Progenitor cell of endocrine pancreas (in vitro differentiated cells): Measurements from ENCODE around the gene TEKT2. TPM values are rescaled to one million over a fixed set of nuclear protein-coding genes. Genes with fewer than 3 reads are reported as not detected.

Experiments used
- DNase-seq: peaks from one replicate; pipeline ENCODE4 v3.0.0; 2021; ENCODE audit warnings: low spot score; ENCODE audit not compliant: unreplicated experiment
- H3K27ac Mint-ChIP-seq: 2 replicates; pipeline ENCODE4 v1.8.0; 2021; ENCODE audit warnings: mild to moderate bottlenecking, moderate library complexity, mixed read lengths
- H3K27me3 Mint-ChIP-seq: 2 replicates; pipeline ENCODE4 v1.8.0; 2021; ENCODE audit warnings: mixed read lengths
- H3K36me3 Mint-ChIP-seq: 2 replicates; pipeline ENCODE4 v1.8.0; 2022; ENCODE audit warnings: mixed read lengths; ENCODE audit not compliant: insufficient read depth
- H3K4me1 Mint-ChIP-seq: 2 replicates; pipeline ENCODE4 v1.8.0; 2021; ENCODE audit warnings: low read depth, mixed read lengths
- H3K4me3 Mint-ChIP-seq: 2 replicates; pipeline ENCODE4 v1.8.0; 2021; ENCODE audit warnings: low read depth, mild to moderate bottlenecking, moderate library complexity, mixed read lengths
- H3K9me3 Mint-ChIP-seq: 2 replicates; pipeline ENCODE4 v1.8.0; 2021; ENCODE audit warnings: low read depth, mixed read lengths
- CTCF ChIP-seq: fragments of 200-600 bp; sonication (generic); IDR thresholded peaks from one replicate; pipeline ENCODE4 v1.5.0; 2021; ENCODE audit warnings: antibody characterized with exemption, mild to moderate bottlenecking; ENCODE audit not compliant: unreplicated experiment
- total RNA-seq: library from RNA; stranded (reverse); gene quantifications from 2 replicates; pipeline ENCODE4 v1.2.1, GENCODE V29; 2021

TEKT2 gene
- total RNA-seq, 1 donor from 2014 or later: 20.2 TPM

- no peaks in the 10 kb centered on the region for H3K27me3 Mint-ChIP-seq
- H3K4me1 Mint-ChIP-seq: peaks cover 10% of the 10 kb centered on the region
- no peaks in the 10 kb centered on the region for H3K9me3 Mint-ChIP-seq
- no peak for TF ChIP-seq CTCF
- H3K4me3 Mint-ChIP-seq: no peak overlapping the region
- H3K27ac Mint-ChIP-seq: no peak overlapping the region
- DNase-seq: no peak
- H3K36me3 Mint-ChIP-seq: peaks cover 1% of the 10 kb centered on the region
These were observed 9.3 kb downstream of the TEKT2 start for GRCh38 chr1:36093226-36093625.

GRCh38 chr1:36093929-36094328 lies 10.0 kb downstream of the TEKT2 start:
- H3K36me3 Mint-ChIP-seq: peaks cover 1% of the 10 kb centered on the region
- H3K27me3 Mint-ChIP-seq: no peaks in the 10 kb centered on the region
- H3K9me3 Mint-ChIP-seq: no peaks in the 10 kb centered on the region
- TF ChIP-seq CTCF: no peak
- no peak overlapping the region for H3K4me3 Mint-ChIP-seq
- H3K4me1 Mint-ChIP-seq: peaks cover 10% of the 10 kb centered on the region
- no peak overlapping the region for H3K27ac Mint-ChIP-seq
- DNase-seq: no peak

- Mint-ChIP-seq H3K27ac (no peak overlapping the region), H3K4me3 (no peak overlapping the region), H3K27me3 (no peaks in the 10 kb centered on the region), H3K36me3 (peaks cover 1% of the 10 kb centered on the region), H3K4me1 (peaks cover 4% of the 10 kb centered on the region), H3K9me3 (no peaks in the 10 kb centered on the region)
- TF ChIP-seq CTCF: no peak
- DNase-seq: no peak
These were observed 10.7 kb downstream of the TEKT2 start for GRCh38 chr1:36094621-36095061.

- Mint-ChIP-seq H3K4me3 (no peak overlapping the region), H3K27ac (no peak overlapping the region), H3K27me3 (no peaks in the 10 kb centered on the region), H3K9me3 (no peaks in the 10 kb centered on the region), H3K4me1 (no peaks in the 10 kb centered on the region), H3K36me3 (peaks cover 1% of the 10 kb centered on the region)
- TF ChIP-seq CTCF: no peak
- no peak for DNase-seq
These were observed 12.0 kb downstream of the TEKT2 start for GRCh38 chr1:36095760-36096405.

GRCh38 chr1:36096500-36097432 lies 12.9 kb downstream of the TEKT2 start:
- no peak for DNase-seq
- peaks cover 1% of the 10 kb centered on the region for H3K36me3 Mint-ChIP-seq
- no peaks in the 10 kb centered on the region for H3K27me3 Mint-ChIP-seq
- no peak overlapping the region for H3K4me3 Mint-ChIP-seq
- peak; percentile 35 for TF ChIP-seq CTCF
- H3K9me3 Mint-ChIP-seq: no peaks in the 10 kb centered on the region
- H3K4me1 Mint-ChIP-seq: no peaks in the 10 kb centered on the region
- no peak overlapping the region for H3K27ac Mint-ChIP-seq
